Transverse colon (tissue), 4 donors: ENCODE measurements around the gene RFX3. TPM values are rescaled to one million over a fixed set of nuclear protein-coding genes. Genes with fewer than 3 reads are reported as not detected.

ENCODE experiments used
- DNase-seq: peaks from one replicate; pipeline ENCODE4 v3.0.0-alpha.2; 2019
- H3K27ac ChIP-seq, 4 donors: fragments of 200-600 bp; sonication (generic); 2 replicates each; pipeline ENCODE4 v1.5.1; 2016 to 2018; ENCODE audit warnings: inconsistent platforms in 4 of 4
- H3K27me3 ChIP-seq: fragments of 200-600 bp; sonication (generic); 2 replicates; pipeline ENCODE4 v1.5.1; 2017; ENCODE audit warnings: inconsistent platforms
- H3K36me3 ChIP-seq, 4 donors: fragments of 200-600 bp; sonication (generic); 2 replicates each; pipeline ENCODE4 v1.5.1; 2017 to 2019; ENCODE audit warnings: inconsistent platforms in 4 of 4
- H3K4me1 ChIP-seq, 4 donors: fragments of 200-600 bp; sonication (generic); 2 replicates each; pipeline ENCODE4 v1.5.1; 2017 to 2020; ENCODE audit warnings: inconsistent platforms in 4 of 4
- H3K4me3 ChIP-seq, 4 donors: fragments of 200-600 bp; sonication (generic); 1 replicate in 1 of 4; 2 replicates in 3 of 4; pipeline versions ENCODE4 v1.5.1 to v1.6.1; 2017 to 2019; ENCODE audit warnings: inconsistent platforms in 4 of 4
- H3K9me3 ChIP-seq, 2 donors: fragments of 200-600 bp; sonication (generic); 2 replicates each; pipeline ENCODE4 v1.5.1; 2017 to 2019; ENCODE audit warnings: inconsistent platforms in 2 of 2
- EP300 ChIP-seq: sonication (generic); formaldehyde crosslinking; IDR thresholded peaks from one replicate; pipeline ENCODE4 v1.6.1; 2017; ENCODE audit warnings: antibody characterized with exemption, low read depth
- POLR2A ChIP-seq: fragments of 450-650 bp; IDR thresholded peaks from one replicate; pipeline ENCODE4 v1.6.1; 2016; ENCODE audit warnings: antibody characterized with exemption, mild to moderate bottlenecking, moderate library complexity
- POLR2AphosphoS5 ChIP-seq, 3 donors: sonication (generic); formaldehyde crosslinking; IDR thresholded peaks; one replicate each; pipeline ENCODE4 v1.6.1; 2016; ENCODE audit warnings: antibody characterized with exemption in 3 of 3
- WGBS, 2 donors: methylation state at CpG; one replicate each; pipeline ENCODE4 v1.1.5; 2018; ENCODE audit warnings: low coverage in 1 of 2; 5-methylcytosine and 5-hydroxymethylcytosine counted together
- in situ Hi-C, 4 donors: fragments of 200-750 bp; cut with MboI; loops; one replicate each; pipeline versions ENCODE4 v1.15.0 to v1.15.1; 2017; ENCODE audit warnings: low sequenced_read_pairs in 3 of 4, low pct_ligation_motif_present in 1 of 4, low pct_unique_long_range_greater_than_20kb in 1 of 4
- intact Hi-C: fragments of 100-400 bp; cut with DNase I; formaldehyde crosslinking; loops from one replicate; pipeline ENCODE4 v1.15.1; 2023; ENCODE audit warnings: low total_unique reads
- total RNA-seq, 4 donors: library from RNA; depleted of rRNA; stranded (reverse); fragments of >200 nt; gene quantifications; one replicate each; pipeline ENCODE4 v1.1.0, GENCODE V29; 2016
- TF ChIP-seq, protein P1 (sequence below), 5 experiments: fragments of 200-600 bp in 3 of 5; fragments of 450-650 bp in 2 of 5; sonication (generic) in 3 of 5; IDR thresholded peaks; 1 replicate in 2 of 5; 2 replicates in 3 of 5; pipeline ENCODE4 v1.5.1; 2016 to 2017; ENCODE audit warnings: antibody characterized with exemption in 5 of 5, inconsistent platforms in 3 of 5, mild to moderate bottlenecking in 2 of 5, moderate library complexity in 1 of 5

The RFX3 gene
- total RNA-seq, 4 donors from 2014 or later = 3.5 to 21.9 (median 7.1) TPM

DNA sequence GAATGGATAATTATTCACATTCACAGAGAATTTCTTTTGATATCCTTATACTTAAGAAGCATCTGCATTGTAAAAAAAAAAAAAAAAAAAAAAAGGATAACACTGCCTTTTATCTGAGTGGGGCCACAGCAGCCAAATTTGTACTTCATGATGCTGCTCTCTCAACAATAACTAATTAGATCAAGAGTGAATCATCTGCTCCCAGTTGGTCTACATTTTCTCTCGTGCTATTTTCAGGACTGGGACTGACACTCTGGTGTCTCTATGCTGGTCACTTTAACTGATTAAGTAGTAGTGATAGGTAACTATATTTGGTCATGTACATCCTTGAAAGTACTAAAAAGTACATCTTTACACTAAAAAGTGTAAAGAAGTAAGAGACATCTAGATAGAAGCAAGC, 90.1 kb downstream of the RFX3 start:
- intact Hi-C loops = no loop called here
- TF ChIP-seq EP300 = no peak
- no peak for TF ChIP-seq POLR2A
- TF ChIP-seq POLR2AphosphoS5 (IDR thresholded peaks at IDR 0.05) = no peak
- TF ChIP-seq, protein P1, sequence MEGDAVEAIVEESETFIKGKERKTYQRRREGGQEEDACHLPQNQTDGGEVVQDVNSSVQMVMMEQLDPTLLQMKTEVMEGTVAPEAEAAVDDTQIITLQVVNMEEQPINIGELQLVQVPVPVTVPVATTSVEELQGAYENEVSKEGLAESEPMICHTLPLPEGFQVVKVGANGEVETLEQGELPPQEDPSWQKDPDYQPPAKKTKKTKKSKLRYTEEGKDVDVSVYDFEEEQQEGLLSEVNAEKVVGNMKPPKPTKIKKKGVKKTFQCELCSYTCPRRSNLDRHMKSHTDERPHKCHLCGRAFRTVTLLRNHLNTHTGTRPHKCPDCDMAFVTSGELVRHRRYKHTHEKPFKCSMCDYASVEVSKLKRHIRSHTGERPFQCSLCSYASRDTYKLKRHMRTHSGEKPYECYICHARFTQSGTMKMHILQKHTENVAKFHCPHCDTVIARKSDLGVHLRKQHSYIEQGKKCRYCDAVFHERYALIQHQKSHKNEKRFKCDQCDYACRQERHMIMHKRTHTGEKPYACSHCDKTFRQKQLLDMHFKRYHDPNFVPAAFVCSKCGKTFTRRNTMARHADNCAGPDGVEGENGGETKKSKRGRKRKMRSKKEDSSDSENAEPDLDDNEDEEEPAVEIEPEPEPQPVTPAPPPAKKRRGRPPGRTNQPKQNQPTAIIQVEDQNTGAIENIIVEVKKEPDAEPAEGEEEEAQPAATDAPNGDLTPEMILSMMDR (IDR thresholded peaks at IDR 0.05) = no peak
- no peaks in the 10 kb centered on the region for H3K36me3 ChIP-seq
- H3K27me3 ChIP-seq = no peaks in the 10 kb centered on the region
- no peak overlapping the region for H3K4me3 ChIP-seq
- WGBS, 2 donors = 77% methylated on average over 1 of the region's 1 CpG; no CpG with 5 or more reads in 1 of the 2 donors
- H3K4me1 ChIP-seq = no peaks in the 10 kb centered on the region
- H3K27ac ChIP-seq = no peak overlapping the region
- H3K9me3 ChIP-seq = no peaks in the 10 kb centered on the region
- in situ Hi-C loops = loop anchor here in 2 of 4 donors (25.0 kb wide), 2 partner anchors 198 to 573 kb away; no protein-coding TSS in a partner anchor
- no peak for DNase-seq

DNA sequence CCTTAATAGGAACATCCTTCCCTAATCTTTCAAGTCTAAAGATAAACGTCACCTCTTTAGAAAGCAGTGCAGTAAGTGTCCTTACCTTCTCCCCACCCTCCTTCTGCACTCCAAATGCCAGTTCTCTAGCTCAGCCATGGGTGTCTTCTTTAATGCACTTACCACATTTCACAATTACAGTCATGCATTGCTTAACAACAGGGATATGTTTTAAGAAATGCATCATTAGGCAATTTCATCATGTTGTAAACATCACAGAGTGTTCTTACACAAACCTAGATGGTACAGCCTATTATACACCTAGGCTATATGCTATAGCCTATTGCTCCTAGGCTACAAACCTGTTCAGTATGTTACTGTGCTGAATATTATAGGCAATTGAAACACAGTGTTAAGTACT, 91.2 kb downstream of the RFX3 start:
- TF ChIP-seq POLR2AphosphoS5 (IDR thresholded peaks at IDR 0.05) = no peak
- TF ChIP-seq, protein P1 (IDR thresholded peaks at IDR 0.05) = no peak
- TF ChIP-seq POLR2A = no peak
- DNase-seq = no peak
- Histone ChIP-seq H3K9me3 (no peaks in the 10 kb centered on the region), H3K36me3 (no peaks in the 10 kb centered on the region), H3K4me1 (no peaks in the 10 kb centered on the region), H3K27me3 (no peaks in the 10 kb centered on the region), H3K27ac (no peak overlapping the region), H3K4me3 (no peak overlapping the region)
- in situ Hi-C loops = loop anchor here in 2 of 4 donors (25.0 kb wide), 2 partner anchors 197 to 572 kb away; no protein-coding TSS in a partner anchor
- 86 to 89% methylated on average over 1 of the region's 1 CpG for WGBS, 2 donors
- intact Hi-C loops = no loop called here

DNA sequence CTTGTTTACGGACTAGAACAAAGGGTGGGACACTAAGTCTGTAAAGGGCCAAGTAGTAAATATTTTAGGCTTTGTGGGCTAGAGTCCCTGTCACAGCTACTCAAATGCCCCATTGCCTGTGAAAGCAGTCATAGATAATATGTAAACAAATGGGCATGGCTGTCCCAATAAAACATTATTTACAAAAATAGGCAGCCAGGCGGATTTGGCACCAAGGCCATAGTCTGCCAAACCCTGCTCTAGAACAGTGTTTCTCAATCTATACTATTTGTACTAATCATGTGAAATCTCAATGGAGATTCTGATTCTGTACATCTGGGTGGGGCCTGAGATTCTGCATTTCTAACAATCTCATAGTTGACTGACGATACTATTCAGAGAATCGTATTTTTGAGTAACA, 92.0 kb downstream of the RFX3 start:
- TF ChIP-seq, protein P1 (IDR thresholded peaks at IDR 0.05) = no peak
- TF ChIP-seq POLR2A (no peak), POLR2AphosphoS5 (IDR thresholded peaks at IDR 0.05) (no peak), EP300 (no peak)
- no peaks in the 10 kb centered on the region for H3K27me3 ChIP-seq
- no peak overlapping the region for H3K4me3 ChIP-seq
- WGBS, 2 donors = 92 to 93% methylated on average over 4 of the region's 4 CpGs
- in situ Hi-C loops (loop anchor here in 2 of 4 donors (25.0 kb wide), 2 partner anchors 196 to 571 kb away; no protein-coding TSS in a partner anchor), intact Hi-C loops (no loop called here)
- no peaks in the 10 kb centered on the region for H3K36me3 ChIP-seq
- no peaks in the 10 kb centered on the region for H3K9me3 ChIP-seq
- H3K4me1 ChIP-seq = no peaks in the 10 kb centered on the region
- no peak overlapping the region for H3K27ac ChIP-seq
- no peak for DNase-seq

DNA sequence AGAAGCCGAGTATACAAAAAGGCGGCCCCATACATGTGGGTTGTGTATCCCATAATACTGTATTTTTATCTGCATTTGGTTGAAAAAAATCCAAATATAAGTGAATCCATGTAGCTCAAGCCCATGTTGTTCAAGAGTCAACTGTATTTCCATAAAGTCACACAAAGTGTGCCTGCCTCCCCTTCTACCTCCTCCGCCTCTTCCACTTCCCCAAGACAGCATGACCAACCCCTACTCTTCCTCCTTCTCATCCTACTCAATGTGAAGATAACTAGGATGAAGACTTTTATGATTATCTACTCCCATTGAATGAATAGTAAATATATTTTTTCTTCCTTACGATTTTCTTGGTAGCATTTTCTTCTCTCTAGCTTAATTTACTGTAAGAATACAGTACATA, 92.7 kb downstream of the RFX3 start:
- Histone ChIP-seq H3K27me3 (no peaks in the 10 kb centered on the region), H3K27ac (no peak overlapping the region), H3K9me3 (no peaks in the 10 kb centered on the region), H3K4me3 (no peak overlapping the region), H3K36me3 (no peaks in the 10 kb centered on the region), H3K4me1 (no peaks in the 10 kb centered on the region)
- no peak for DNase-seq
- in situ Hi-C loops (loop anchor here in 2 of 4 donors (25.0 kb wide), 2 partner anchors 196 to 571 kb away; no protein-coding TSS in a partner anchor), intact Hi-C loops (no loop called here)
- 93 to 97% methylated on average over 4 of the region's 4 CpGs for WGBS, 2 donors
- TF ChIP-seq, protein P1 (IDR thresholded peaks at IDR 0.05) = no peak
- no peak for TF ChIP-seq POLR2A
- no peak for TF ChIP-seq EP300
- no peak for TF ChIP-seq POLR2AphosphoS5 (IDR thresholded peaks at IDR 0.05)
